Stimulated activated CD4-positive, alpha-beta T cell treated with anti-CD3 and anti-CD28 coated beads, TNF-alpha, amount 100 ng/mL, for 24 hours (primary cell): ENCODE data around the gene GSTO2.
A peak's percentile ranks its signal among the peaks of the same experiment; 100 is the strongest.
"Not testable (repeated sequence)": the region's sequence is repeated elsewhere in the genome, so short reads cannot be mapped to it uniquely, and the experiment has no call there.

Experiments used
- DNase-seq, 3 experiments: peaks; one replicate each; pipeline ENCODE4 v3.0.0-alpha.2; 2020; ENCODE audit warnings: low read depth in 3 of 3

GSTO2 gene

GRCh38 chr10:104268713-104269645 is at the start of gene GSTO2:
Gene GSTO2, plus strand, starts transcription at chr10:104269184. Its CDS starts 5,732 bp downstream, at chr10:104274916.
- peak; percentile 94 to 98 (median 95) for DNase-seq

DNA sequence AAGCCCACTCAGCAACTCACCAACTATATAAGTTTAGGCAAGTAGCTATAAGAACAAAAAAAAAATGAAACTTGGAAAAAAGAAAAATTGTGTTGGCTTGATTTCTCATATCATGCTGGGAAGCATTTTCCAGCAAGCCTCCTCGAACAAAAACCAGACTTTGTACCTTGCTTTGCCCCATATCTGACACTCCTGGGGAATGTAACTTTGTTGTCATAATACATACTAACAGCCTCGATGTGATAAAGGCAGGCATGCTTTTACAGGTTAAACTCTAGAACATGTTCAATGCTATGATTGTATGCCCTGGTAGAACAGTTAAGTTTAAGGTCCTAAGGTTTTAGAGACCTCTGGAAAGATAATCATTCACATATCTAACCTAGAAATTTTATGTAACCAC is 48.5 kb upstream of the GSTO2 start:
- DNase-seq = no peak

- DNase-seq = no peak
Measured at GRCh38 chr10:104223304-104223703, 45.7 kb upstream of the GSTO2 start.

- DNase-seq = no peak
Measured at GRCh38 chr10:104230490-104230889, 38.5 kb upstream of the GSTO2 start.

DNA sequence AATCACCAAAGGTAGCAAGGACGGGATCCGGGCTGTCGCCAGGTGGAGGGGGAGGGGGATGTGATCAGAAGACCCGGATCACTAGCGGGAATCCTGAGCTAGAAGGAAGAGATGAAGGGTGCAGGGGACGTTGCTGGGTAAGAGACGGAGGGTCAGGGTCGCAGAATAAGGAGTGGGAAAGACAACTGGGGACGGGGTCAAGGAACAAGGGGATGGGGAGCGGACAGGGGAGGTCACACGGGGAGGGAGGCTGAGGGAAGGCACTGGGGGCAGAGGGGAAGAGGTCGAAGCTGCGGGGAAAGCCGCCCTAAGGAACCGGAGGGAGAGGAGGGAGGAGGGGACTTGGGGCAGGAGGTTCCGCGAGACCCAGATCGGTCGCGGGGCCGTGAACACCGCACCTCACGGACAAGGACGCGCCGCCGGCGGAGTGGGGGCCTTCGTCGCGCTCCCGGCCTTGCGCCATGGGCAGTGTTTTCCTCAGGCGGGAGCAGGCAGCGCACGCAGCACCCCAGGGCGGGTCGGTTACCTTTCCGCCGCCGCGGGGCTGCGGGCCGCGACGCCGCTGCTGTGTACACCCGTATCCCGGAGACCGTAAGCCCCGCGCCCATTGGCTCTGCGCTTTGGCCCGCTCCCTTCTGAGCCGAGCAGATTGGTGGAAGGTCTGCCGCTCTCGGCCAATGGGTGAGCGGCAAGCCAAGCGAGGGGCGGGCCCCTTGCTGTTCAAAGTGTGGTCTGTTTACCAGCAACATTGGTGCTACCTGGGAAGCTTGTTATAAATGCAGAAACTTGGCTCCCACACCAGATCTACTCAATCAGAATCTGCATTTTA is 37.0 kb upstream of the GSTO2 start, which contains the start of gene CFAP43:
Gene CFAP43, minus strand, starts transcription at position 581 of the 829 bp plus-strand sequence. Its CDS starts 118 bp downstream, at position 463.
- peak; percentile 99 for DNase-seq

DNA sequence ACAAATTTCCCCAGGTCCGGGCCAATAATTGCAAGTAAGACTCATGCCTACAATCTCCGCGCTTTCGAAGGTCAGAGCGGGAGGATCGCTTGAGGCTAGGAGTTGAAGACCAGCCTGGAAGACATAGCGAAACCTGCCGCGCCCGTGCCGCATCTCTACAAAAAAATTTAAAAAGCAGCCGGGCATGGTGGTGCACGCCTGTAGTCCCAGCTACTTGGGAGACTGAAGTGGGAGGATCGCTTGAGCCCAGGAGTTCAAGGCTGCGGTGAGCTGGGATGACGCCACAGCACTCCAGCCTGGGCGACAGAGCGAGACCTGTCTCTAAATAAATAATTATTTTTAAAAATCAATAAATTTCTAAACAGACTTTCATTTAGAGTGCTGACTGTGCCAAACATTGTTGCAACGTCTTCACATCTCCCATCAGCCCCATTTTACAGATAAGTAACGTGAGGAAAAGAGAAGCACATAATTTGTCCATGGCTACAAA is 36.3 kb upstream of the GSTO2 start:
- no peak for DNase-seq

GRCh38 chr10:104233817-104234216 is 35.2 kb upstream of the GSTO2 start:
- no peak for DNase-seq

GRCh38 chr10:104234934-104235333 is 34.0 kb upstream of the GSTO2 start:
- DNase-seq = no peak

- no peak for DNase-seq
Measured at GRCh38 chr10:104235801-104236200, 33.2 kb upstream of the GSTO2 start.

DNA sequence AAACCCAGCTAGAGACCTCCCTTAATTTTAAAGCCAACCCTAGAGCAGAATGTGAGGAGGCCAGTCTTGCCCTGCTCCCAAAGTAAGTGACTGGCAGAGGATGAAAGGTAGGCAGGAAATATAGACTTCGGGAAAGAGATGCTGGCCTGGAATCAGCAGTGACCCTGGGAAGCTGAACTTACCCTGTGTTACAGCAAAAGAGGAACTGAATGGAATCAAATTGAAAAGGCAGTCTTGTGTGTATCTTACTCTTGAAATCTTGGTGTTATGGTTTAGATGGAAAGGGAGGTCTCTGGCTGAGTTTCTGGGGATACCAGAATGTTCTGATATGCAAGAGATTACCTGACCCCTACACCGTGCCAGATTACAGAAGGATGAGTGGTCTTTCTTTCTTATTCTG is 28.9 kb upstream of the GSTO2 start:
- DNase-seq = no peak

- DNase-seq = no peak
Measured at GRCh38 chr10:104242545-104242944, 26.4 kb upstream of the GSTO2 start.

- not testable (repeated sequence) for DNase-seq
Measured at GRCh38 chr10:104243009-104243408, 26.0 kb upstream of the GSTO2 start.

DNA sequence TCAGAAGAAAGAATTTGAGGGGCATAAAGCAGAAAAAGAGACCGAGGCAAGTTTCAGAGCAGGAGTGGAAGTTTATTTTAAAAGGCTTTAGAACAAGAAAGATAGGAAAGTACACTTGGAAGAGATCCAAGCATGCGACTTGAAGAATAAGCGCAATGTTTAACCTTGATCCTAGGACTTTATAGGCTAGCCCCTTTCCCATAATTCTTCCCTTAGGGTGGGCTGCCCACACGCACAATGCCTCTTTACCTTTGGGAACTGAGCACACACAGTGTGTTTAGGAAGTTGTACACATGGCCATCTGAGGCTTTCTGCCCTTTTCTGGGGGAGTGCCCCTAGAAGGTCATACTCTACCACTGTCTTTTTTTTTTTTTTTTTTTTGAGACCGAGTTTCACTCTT is 25.5 kb upstream of the GSTO2 start:
- no peak for DNase-seq

- no peak for DNase-seq
Measured at GRCh38 chr10:104245066-104245632, 23.8 kb upstream of the GSTO2 start.

- no peak for DNase-seq
Measured at GRCh38 chr10:104246976-104247375, 22.0 kb upstream of the GSTO2 start.

DNA sequence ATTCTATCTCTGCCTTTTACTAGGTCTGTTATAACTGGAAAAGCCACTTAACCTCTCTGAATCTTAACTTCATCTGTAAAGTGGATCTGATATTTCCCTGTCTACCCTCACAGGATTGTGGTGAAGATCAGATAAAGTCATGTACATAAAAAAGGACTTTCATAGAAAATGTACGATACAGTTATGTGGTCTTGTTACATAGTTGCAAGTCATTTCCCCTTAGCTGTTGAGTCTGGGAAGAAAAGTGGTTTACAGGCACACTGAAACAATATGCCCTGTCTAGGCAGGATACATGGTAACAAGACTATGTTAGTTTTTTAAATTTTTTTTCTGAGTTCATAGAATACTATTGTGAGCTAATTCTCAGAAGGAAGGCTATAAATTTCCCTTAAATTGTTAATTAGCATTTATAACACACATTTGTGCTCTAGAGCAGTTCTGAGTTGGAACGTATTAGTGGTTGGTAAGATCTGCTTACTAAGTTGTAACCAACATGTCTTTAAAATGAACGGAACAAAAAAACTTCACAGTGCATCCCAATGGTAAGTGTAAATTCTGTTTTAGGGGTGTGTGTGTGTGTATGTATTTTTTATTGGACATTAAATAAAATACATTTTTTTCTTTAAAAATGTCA is 21.4 kb upstream of the GSTO2 start:
- no peak for DNase-seq

DNA sequence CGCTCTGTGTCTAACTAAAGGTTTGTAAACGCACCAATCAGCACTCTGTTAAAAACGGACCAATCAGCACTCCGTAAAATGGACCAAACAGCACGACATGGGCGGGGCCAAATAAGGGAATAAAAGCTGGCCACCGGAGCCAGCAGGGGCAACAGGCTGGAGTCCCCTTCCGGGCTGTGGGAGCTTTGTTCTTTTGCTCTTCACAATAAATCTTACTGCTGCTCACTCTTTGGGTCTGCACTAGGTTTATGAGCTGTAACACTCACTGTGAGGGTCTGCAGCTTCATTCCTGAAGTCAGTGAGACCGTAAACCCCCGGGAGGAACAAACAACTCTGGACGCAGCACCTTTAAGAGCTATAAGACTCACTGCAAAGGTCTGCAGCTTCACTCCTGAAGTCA is 20.1 kb upstream of the GSTO2 start:
- not testable (repeated sequence) for DNase-seq

GRCh38 chr10:104250371-104250770 is 18.6 kb upstream of the GSTO2 start:
- no peak for DNase-seq

DNA sequence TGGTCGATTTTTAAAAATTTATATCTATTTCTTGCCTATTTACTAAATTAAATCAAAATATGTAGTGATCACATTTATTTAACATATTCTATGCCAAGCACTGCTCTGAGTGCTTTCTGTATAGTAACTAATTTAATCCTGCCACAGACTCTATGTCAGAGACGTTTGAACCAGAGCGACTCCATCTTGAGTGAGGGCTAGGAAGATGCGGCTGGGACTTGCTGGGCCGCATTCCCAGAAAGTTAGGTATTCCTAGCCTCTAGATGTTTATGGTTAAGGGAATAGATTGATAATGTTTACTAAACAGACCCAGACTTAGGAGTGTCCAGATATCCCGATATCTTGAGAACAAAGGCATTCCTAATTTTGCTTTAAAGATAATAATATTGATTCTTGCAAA is 17.5 kb upstream of the GSTO2 start:
- no peak for DNase-seq

DNA sequence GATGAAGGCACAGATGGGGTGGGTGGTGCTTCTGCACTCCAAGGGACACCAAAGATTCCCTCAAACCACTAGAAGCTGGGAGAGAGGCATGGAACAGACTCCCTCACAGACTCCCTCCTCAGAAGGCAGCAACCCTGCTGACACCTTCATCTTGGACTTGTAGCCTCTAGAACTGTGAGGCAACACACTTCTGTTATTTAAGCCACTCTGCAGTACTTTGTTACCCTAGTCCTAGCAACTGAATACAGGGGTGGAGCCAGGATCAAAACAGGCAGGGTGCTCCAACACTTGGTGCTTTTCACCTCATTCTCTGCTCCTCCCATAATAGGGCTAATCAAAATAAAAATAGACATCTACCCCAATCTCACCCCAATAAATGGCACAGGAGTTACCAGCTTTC is 16.6 kb upstream of the GSTO2 start:
- DNase-seq = no peak

DNA sequence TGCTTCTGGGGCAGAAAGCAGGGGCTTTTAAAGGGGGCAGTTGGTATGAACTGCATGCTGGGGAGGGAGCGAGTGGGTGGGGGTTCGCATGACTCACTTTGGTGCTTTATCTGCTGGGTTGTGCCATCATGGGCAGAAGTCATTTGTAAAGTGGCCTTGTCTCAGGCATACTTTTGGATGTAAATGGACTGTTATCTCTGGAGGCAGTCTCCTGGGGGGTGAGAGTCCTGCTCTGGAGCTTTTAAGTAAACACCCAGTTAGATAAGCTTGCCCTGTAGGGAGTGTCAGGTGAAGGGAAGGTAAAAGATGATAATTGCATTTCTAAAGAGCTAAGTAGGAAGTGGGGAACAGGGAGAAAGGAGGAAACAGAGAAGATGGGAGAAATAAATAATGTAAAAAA is 15.9 kb upstream of the GSTO2 start:
- no peak for DNase-seq
